OCI-LY1 (cell line): ENCODE results near the gene KCNN3.

Experiments
- H2AFZ ChIP-seq: fragments of 200-600 bp; sonication (generic), shearing (Covaris generic); 2 replicates; pipeline ENCODE4 v1.6.0; 2014; ENCODE audit warnings: antibody characterized with exemption, mild to moderate bottlenecking, low read length
- H3F3A ChIP-seq: fragments of 200-600 bp; sonication (generic), shearing (Covaris generic); 2 replicates; pipeline ENCODE4 v1.6.0; 2014; ENCODE audit warnings: mild to moderate bottlenecking, antibody characterized with exemption, low read length, moderate library complexity; ENCODE audit not compliant: insufficient read depth
- H3K27ac ChIP-seq: fragments of 200-600 bp; sonication (generic); 2 replicates; pipeline ENCODE4 v1.5.1; 2014; ENCODE audit warnings: low read length, mixed run types, mild to moderate bottlenecking, low read depth; ENCODE audit not compliant: poor library complexity, severe bottlenecking
- H3K27me3 ChIP-seq: fragments of 200-600 bp; sonication (generic); 2 replicates; pipeline ENCODE4 v1.6.0; 2014; ENCODE audit warnings: antibody characterized with exemption, mild to moderate bottlenecking, low read length, moderate library complexity; ENCODE audit not compliant: insufficient read depth
- H3K36me3 ChIP-seq: fragments of 200-600 bp; sonication (generic); 2 replicates; pipeline ENCODE4 v1.6.1; 2014; ENCODE audit warnings: mild to moderate bottlenecking, antibody characterized with exemption, low read length, moderate library complexity, mixed read lengths; ENCODE audit not compliant: insufficient read depth
- H3K4me1 ChIP-seq: fragments of 200-600 bp; sonication (generic); 2 replicates; pipeline ENCODE4 v1.5.1; 2014; ENCODE audit warnings: mild to moderate bottlenecking, low read length, moderate library complexity; ENCODE audit not compliant: insufficient read depth, severe bottlenecking
- H3K4me2 ChIP-seq: fragments of 200-600 bp; sonication (generic), shearing (Covaris generic); 2 replicates; pipeline ENCODE4 v1.6.1; 2014; ENCODE audit warnings: low read length
- H3K4me3 ChIP-seq: fragments of 200-600 bp; sonication (generic); 2 replicates; pipeline ENCODE4 v1.5.1; 2014; ENCODE audit warnings: low read length, low read depth, mild to moderate bottlenecking, mixed read lengths; ENCODE audit not compliant: poor library complexity, severe bottlenecking
- H3K79me2 ChIP-seq: fragments of 200-600 bp; shearing (Covaris generic); 2 replicates; pipeline ENCODE4 v1.6.1; 2016; ENCODE audit warnings: mixed run types, low read length, mixed read lengths; ENCODE audit not compliant: insufficient read depth
- H3K9ac ChIP-seq: fragments of 200-600 bp; sonication (generic), shearing (Covaris generic); 2 replicates; pipeline ENCODE4 v1.6.1; 2014; ENCODE audit warnings: mild to moderate bottlenecking, low read length, mixed read lengths
- H3K9me2 ChIP-seq: fragments of 200-600 bp; sonication (generic), shearing (Covaris generic); 2 replicates; pipeline ENCODE4 v1.6.1; 2014; ENCODE audit warnings: low read depth, mild to moderate bottlenecking, low read length, mixed read lengths
- H3K9me3 ChIP-seq: fragments of 200-600 bp; shearing (Covaris generic); 2 replicates; pipeline ENCODE4 v1.6.1; 2014; ENCODE audit warnings: low read length, mixed read lengths
- H4K20me1 ChIP-seq: fragments of 200-600 bp; sonication (generic), shearing (Covaris generic); 2 replicates; pipeline ENCODE4 v1.6.0; 2016; ENCODE audit warnings: mild to moderate bottlenecking, low read length; ENCODE audit not compliant: insufficient read depth
- CTCF ChIP-seq: fragments of 200-600 bp; sonication (generic), shearing (Covaris generic); IDR thresholded peaks from 2 replicates; pipeline ENCODE4 v1.5.1; 2017; ENCODE audit warnings: mild to moderate bottlenecking, antibody characterized with exemption, low read length, moderate library complexity, mixed read lengths
- EZH2 ChIP-seq: fragments of 200-600 bp; sonication (generic), shearing (Covaris generic); IDR thresholded peaks from 2 replicates; pipeline ENCODE4 v1.8.0; 2017; ENCODE audit warnings: borderline replicate concordance, mixed run types, mild to moderate bottlenecking, antibody characterized with exemption, low read length, moderate library complexity, mixed read lengths

The KCNN3 gene

GRCh38 chr1:154833841-154834240 is 36.2 kb downstream of the KCNN3 start:
- no peak overlapping the region for H2AFZ ChIP-seq
- H3K27me3 ChIP-seq, result no peaks in the 10 kb centered on the region
- no peak overlapping the region for H3K9ac ChIP-seq
- no peaks in the 10 kb centered on the region for H4K20me1 ChIP-seq
- no peaks in the 10 kb centered on the region for H3F3A ChIP-seq
- peaks cover 18% of the 10 kb centered on the region for H3K4me1 ChIP-seq
- no peak overlapping the region for H3K27ac ChIP-seq
- H3K4me3 ChIP-seq, result no peak overlapping the region
- TF ChIP-seq CTCF (no peak), EZH2 (no peak)
- no peak overlapping the region for H3K4me2 ChIP-seq
- no peaks in the 10 kb centered on the region for H3K79me2 ChIP-seq
- no peaks in the 10 kb centered on the region for H3K9me3 ChIP-seq
- peaks cover 49% of the 10 kb centered on the region for H3K36me3 ChIP-seq
- H3K9me2 ChIP-seq, result no peaks in the 10 kb centered on the region

- H3K4me3 ChIP-seq, result no peak overlapping the region
- no peak overlapping the region for H3K9ac ChIP-seq
- H2AFZ ChIP-seq, result no peak overlapping the region
- H3K36me3 ChIP-seq, result peaks cover 44% of the 10 kb centered on the region; the same call in 1 of the 2 replicates
- no peak overlapping the region for H3K27ac ChIP-seq
- H3K4me1 ChIP-seq, result peaks cover 12% of the 10 kb centered on the region
- TF ChIP-seq EZH2, result no peak
- no peak for TF ChIP-seq CTCF
- H3K9me2 ChIP-seq, result no peaks in the 10 kb centered on the region
- H3F3A ChIP-seq, result no peaks in the 10 kb centered on the region
- H4K20me1 ChIP-seq, result no peaks in the 10 kb centered on the region
- H3K4me2 ChIP-seq, result no peak overlapping the region
- no peaks in the 10 kb centered on the region; the same call in 1 of the 2 replicates for H3K79me2 ChIP-seq
- no peaks in the 10 kb centered on the region for H3K27me3 ChIP-seq
- no peaks in the 10 kb centered on the region for H3K9me3 ChIP-seq
These were observed 36.9 kb downstream of the KCNN3 start for GRCh38 chr1:154833209-154833608.

GRCh38 chr1:154832384-154832783 is 37.7 kb downstream of the KCNN3 start:
- no peaks in the 10 kb centered on the region for H3K9me2 ChIP-seq
- peaks cover 4% of the 10 kb centered on the region for H3K4me1 ChIP-seq
- H3F3A ChIP-seq, result no peaks in the 10 kb centered on the region
- H3K79me2 ChIP-seq, result no peaks in the 10 kb centered on the region; the same call in 1 of the 2 replicates
- H3K36me3 ChIP-seq, result peaks cover 47% of the 10 kb centered on the region; the same call in 1 of the 2 replicates
- no peak for TF ChIP-seq CTCF
- TF ChIP-seq EZH2, result no peak
- H3K27me3 ChIP-seq, result no peaks in the 10 kb centered on the region
- H2AFZ ChIP-seq, result no peak overlapping the region
- H3K9ac ChIP-seq, result no peak overlapping the region
- H3K27ac ChIP-seq, result no peak overlapping the region
- no peak overlapping the region for H3K4me3 ChIP-seq
- no peaks in the 10 kb centered on the region for H4K20me1 ChIP-seq
- no peak overlapping the region for H3K4me2 ChIP-seq
- no peaks in the 10 kb centered on the region for H3K9me3 ChIP-seq
